Heart left ventricle (tissue), 16 donors: ENCODE results near the gene ALAD. TPM values are rescaled to one million over a fixed set of nuclear protein-coding genes. Genes with fewer than 3 reads are reported as not detected.

Experiments
- ATAC-seq, 4 donors: fragments of 200-7000 bp; cut with Tn5 transposase; one replicate each; pipeline ENCODE4 v1.9.1; 2020 to 2022; ENCODE audit warnings: moderate library complexity in 4 of 4, mild to moderate bottlenecking in 3 of 4, moderate number of reproducible peaks in 1 of 4
- DNase-seq, 5 donors: peaks; one replicate each; pipeline ENCODE4 v3.0.0-alpha.2; 2020
- H3K27ac ChIP-seq, 12 donors: fragments of 200-600 bp; sonication (generic) in 4 of 12; one replicate each; pipeline versions ENCODE4 v1.5.0 to v1.8.0; 2016 to 2022; ENCODE audit warnings: mild to moderate bottlenecking in 2 of 12
- H3K27me3 ChIP-seq, 9 donors: fragments of 200-600 bp; sonication (generic) in 2 of 9; one replicate each; pipeline versions ENCODE4 v1.5.1 to v1.8.0; 2016 to 2022; ENCODE audit warnings: mild to moderate bottlenecking in 3 of 9
- H3K36me3 ChIP-seq, 9 donors: fragments of 200-600 bp; sonication (generic) in 2 of 9; one replicate each; pipeline versions ENCODE4 v1.5.0 to v1.8.0; 2018 to 2022; ENCODE audit warnings: mild to moderate bottlenecking in 2 of 9
- H3K4me1 ChIP-seq, 12 donors: fragments of 200-600 bp; sonication (generic) in 4 of 12; one replicate each; pipeline versions ENCODE4 v1.5.0 to v1.8.0; 2016 to 2022; ENCODE audit warnings: mild to moderate bottlenecking in 3 of 12
- H3K4me3 ChIP-seq, 12 donors: fragments of 200-600 bp; sonication (generic) in 4 of 12; one replicate each; pipeline versions ENCODE4 v1.5.0 to v1.8.0; 2017 to 2022; ENCODE audit warnings: mild to moderate bottlenecking in 9 of 12, moderate library complexity in 4 of 12
- H3K9me3 ChIP-seq, 12 donors: fragments of 200-600 bp; sonication (generic) in 4 of 12; one replicate each; pipeline versions ENCODE4 v1.5.0 to v1.8.0; 2016 to 2022; ENCODE audit warnings: mild to moderate bottlenecking in 1 of 12
- CTCF ChIP-seq, 12 donors: fragments of 200-600 bp; sonication (generic) in 4 of 12; IDR thresholded peaks; one replicate each; pipeline versions ENCODE4 v1.5.0 to v1.8.0; 2018 to 2022; ENCODE audit warnings: antibody characterized with exemption in 12 of 12, mild to moderate bottlenecking in 5 of 12
- POLR2A ChIP-seq, 2 donors: fragments of 450-650 bp; IDR thresholded peaks; one replicate each; pipeline ENCODE4 v1.6.1; 2017; ENCODE audit warnings: antibody characterized with exemption in 2 of 2, mild to moderate bottlenecking in 2 of 2, moderate library complexity in 2 of 2
- WGBS, 4 donors: extraction: QIAGEN DNeasy Blood & Tissue Kit in 2 of 4; methylation state at CpG; one replicate each; pipeline versions ENCODE4 v1.1.5 to v1.1.7; 2013 to 2018; 5-methylcytosine and 5-hydroxymethylcytosine counted together
- intact Hi-C, 10 donors: fragments of 100-400 bp; cut with DNase I; formaldehyde crosslinking; loops; one replicate each; pipeline versions ENCODE4 v1.11.1 to v1.14.2; 2022
- polyA plus RNA-seq, 2 donors: library from polyadenylated mRNA; stranded (reverse); fragments of 200-250 nt; gene quantifications; one replicate each; pipeline ENCODE4 v1.2.3, GENCODE V29; 2013
- total RNA-seq, 9 donors: library from RNA; depleted of rRNA in 2 of 9; stranded (reverse); fragments of >200 nt in 2 of 9; fragmentation: NEBNext Ultra II Directional in 3 of 9; extraction: Animal tissue kit (Norgen Biotek cat#: 25700) in 3 of 9; gene quantifications; one replicate each; pipeline versions ENCODE4 v1.1.0 to v1.2.4, GENCODE V29; 2016 to 2023
- donor health status: ischemic (EF 13 %, LVEDD 7.1; RV severe dilation, severe dysfunction).
- donor health status: healthy with polysubstance abuse.
- donor health status: DM: no; HTN: yes; CAD: no.
- donor health status: DM: no; HTN: no; CAD: no.
- donor health status: ischemic (EF 25% LVEDD 6.9; RV normal size, moderate dysfunction).
- donor health status: ischemic (EF 25% LVEDD 5.7; RV mildly dilated, moderate dysfunction).
- donor health status: healthy.
- donor health status: DM: yes; HTN: yes; CAD: no.
- donor health status: ischemic (EF 35%, LVEDD 5.7; RV mildly dilated, moderate dysfunction).
- donor health status: nonischemic (EF 11% LVEDD 7.7; RV severe dilation, severe dysfunction).
- donor health status: DM: yes; HTN: yes; CAD: no.
- donor health status: PGD.
- donor health status: ischemic (EF 29% LVEDD 5.4; RV normal size, mild dysfunction).
- donor health status: nonischemic (EF 23%, LVEDD 6.1; RV moderate dilation, normal function).

ALAD gene
- total and polyA plus RNA-seq, 11 donors = 39.8 to 153 (median 85.6) TPM

GRCh38 chr9:113376634-113377567, 24.2 kb downstream of the ALAD start, which contains the start of gene HDHD3:
TSS of gene HDHD3 (minus strand) at chr9:113376986. CDS start at chr9:113374354, 2,632 bp downstream.
- Histone ChIP-seq H3K4me3 (peak within 1 kb of the TSS; percentile 65 to 99 (median 84)), H3K9me3 (no peaks in the 10 kb centered on the region), H3K4me1 (peaks cover 0 to 18% (median 4%) of the 10 kb centered on the region in 12 donors), H3K36me3 (peaks cover 0 to 29% (median 15%) of the 10 kb centered on the region in 9 donors), H3K27ac (peak within 1 kb of the TSS; percentile 29 to 86 (median 77)), H3K27me3 (no peaks in the 10 kb centered on the region)
- no peak for TF ChIP-seq CTCF (IDR thresholded peaks at IDR 0.05)
- TF ChIP-seq POLR2A (IDR thresholded peaks at IDR 0.05) = peak in 1 of 2 donors; percentile 83
- ATAC-seq (peak; percentile 88 to 96 (median 94)), DNase-seq (peak; percentile 74 to 89 (median 80))
- WGBS, 4 donors = 1 to 6% (median 4%) methylated on average over 49 to 74 of the region's 74 CpGs
- intact Hi-C loops = loop anchor here in 3 of 10 donors (5.0 kb wide), 1 partner anchor 35 kb away; the partner anchor contains the start of gene WDR31 (in 3 of the 3)

- peak overlapping the region in 8 of 12 donors; percentile 74 to 99 (median 90) for H3K4me3 ChIP-seq
- no peaks in the 10 kb centered on the region for H3K9me3 ChIP-seq
- intact Hi-C loops = loop anchor here in 3 of 10 donors (5.0 kb wide), 1 partner anchor 33 kb away; the partner anchor contains the start of gene WDR31 (in 3 of the 3)
- DNase-seq (no peak), ATAC-seq (peak in 1 of 4 donors; percentile 6)
- TF ChIP-seq POLR2A (IDR thresholded peaks at IDR 0.05) = no peak
- TF ChIP-seq CTCF (IDR thresholded peaks at IDR 0.05) = no peak
- 81 to 88% (median 85%) methylated on average over 6 of the region's 6 CpGs for WGBS, 4 donors
- H3K4me1 ChIP-seq = peaks cover 0 to 18% (median 4%) of the 10 kb centered on the region in 12 donors
- H3K27me3 ChIP-seq = no peaks in the 10 kb centered on the region
- peak overlapping the region in 1 of 12 donors; percentile 8 for H3K27ac ChIP-seq
- peaks cover 0 to 29% (median 15%) of the 10 kb centered on the region in 9 donors for H3K36me3 ChIP-seq
These were observed 25.7 kb downstream of the ALAD start for GRCh38 chr9:113375057-113376023.

GRCh38 chr9:113373676-113374392, 27.2 kb downstream of the ALAD start:
- 86 to 94% (median 90%) methylated on average over 9 to 24 of the region's 24 CpGs for WGBS, 4 donors
- no peak for TF ChIP-seq CTCF (IDR thresholded peaks at IDR 0.05)
- no peak for TF ChIP-seq POLR2A (IDR thresholded peaks at IDR 0.05)
- Histone ChIP-seq H3K9me3 (no peaks in the 10 kb centered on the region), H3K27ac (no peak overlapping the region), H3K27me3 (no peaks in the 10 kb centered on the region), H3K4me1 (peaks cover 0 to 24% (median 4%) of the 10 kb centered on the region in 12 donors), H3K4me3 (no peak overlapping the region), H3K36me3 (peaks cover 0 to 29% (median 15%) of the 10 kb centered on the region in 9 donors)
- intact Hi-C loops = no loop called here
- no peak for DNase-seq
- no peak for ATAC-seq
